ENCODE measurements around the gene ZNF831. TPM values are rescaled to one million over a fixed set of nuclear protein-coding genes. Genes with fewer than 3 reads are reported as not detected.

Gene ZNF831
- 1.0 TPM for total RNA-seq
- long read RNA-seq, partial matches to known transcripts = 0 of 1 reads
- long read RNA-seq, other reads (novel, unspliced or antisense) = 1 of 1 reads

DNA sequence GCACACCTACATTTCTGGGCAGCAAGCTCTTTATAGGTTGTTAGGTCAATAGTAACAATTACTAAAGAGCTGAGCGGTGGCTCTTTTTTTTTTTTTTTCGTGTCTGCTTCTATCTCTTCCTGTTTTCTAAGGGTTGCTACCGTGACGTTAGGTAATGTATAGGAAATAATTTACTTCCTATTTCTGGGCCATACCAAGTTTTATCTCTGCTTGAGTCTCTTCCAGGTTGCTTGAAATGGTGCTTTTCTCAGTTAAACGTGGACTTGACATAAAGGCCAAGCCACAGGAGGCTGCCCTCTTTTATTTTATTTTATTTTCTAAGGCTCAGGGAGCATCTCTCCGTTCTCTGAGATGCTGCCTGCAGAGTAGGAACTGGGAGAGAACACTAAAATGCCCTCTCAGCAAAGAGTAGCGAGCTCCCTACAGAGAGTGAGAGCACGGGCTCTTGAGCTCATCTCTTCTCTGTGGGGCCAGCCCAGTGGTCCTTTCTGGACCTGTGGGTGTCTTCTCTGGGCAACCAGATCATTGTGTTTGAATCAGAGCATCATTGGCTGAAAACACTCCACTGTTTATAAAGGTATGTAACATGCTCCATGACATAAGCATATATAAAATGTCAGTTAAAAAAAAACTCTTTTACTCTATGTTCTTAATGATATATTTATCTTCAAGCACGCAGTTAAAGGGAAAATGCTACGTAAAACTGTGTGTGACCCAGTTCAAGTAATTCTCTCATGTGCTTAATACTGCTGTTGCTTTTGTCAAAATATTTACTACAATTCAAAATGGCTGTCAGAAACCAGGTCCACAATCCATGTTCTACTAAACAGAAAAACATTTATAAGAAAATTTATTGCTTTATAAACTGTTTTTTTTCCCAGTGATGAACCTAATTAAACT lies at the start of gene ZNF831:
ZNF831 (plus strand) TSS at position 191 of the 900 bp plus-strand sequence. CDS start 27,199 bp downstream, outside the sequence.
- intact Hi-C loops (cut with DNase I) = no loop called here
- H3K4me3 ChIP-seq = peak within 1 kb of the TSS; percentile 30
- TF ChIP-seq, protein P1, sequence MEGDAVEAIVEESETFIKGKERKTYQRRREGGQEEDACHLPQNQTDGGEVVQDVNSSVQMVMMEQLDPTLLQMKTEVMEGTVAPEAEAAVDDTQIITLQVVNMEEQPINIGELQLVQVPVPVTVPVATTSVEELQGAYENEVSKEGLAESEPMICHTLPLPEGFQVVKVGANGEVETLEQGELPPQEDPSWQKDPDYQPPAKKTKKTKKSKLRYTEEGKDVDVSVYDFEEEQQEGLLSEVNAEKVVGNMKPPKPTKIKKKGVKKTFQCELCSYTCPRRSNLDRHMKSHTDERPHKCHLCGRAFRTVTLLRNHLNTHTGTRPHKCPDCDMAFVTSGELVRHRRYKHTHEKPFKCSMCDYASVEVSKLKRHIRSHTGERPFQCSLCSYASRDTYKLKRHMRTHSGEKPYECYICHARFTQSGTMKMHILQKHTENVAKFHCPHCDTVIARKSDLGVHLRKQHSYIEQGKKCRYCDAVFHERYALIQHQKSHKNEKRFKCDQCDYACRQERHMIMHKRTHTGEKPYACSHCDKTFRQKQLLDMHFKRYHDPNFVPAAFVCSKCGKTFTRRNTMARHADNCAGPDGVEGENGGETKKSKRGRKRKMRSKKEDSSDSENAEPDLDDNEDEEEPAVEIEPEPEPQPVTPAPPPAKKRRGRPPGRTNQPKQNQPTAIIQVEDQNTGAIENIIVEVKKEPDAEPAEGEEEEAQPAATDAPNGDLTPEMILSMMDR (IDR thresholded peaks at IDR 0.05) = no peak
- no peaks in the 10 kb centered on the region for H3K9me3 ChIP-seq
- no peak for DNase-seq
- peak; percentile 7 to 34 for ATAC-seq
- no peaks in the 10 kb centered on the region for H3K4me1 ChIP-seq
- no peaks in the 10 kb centered on the region for H3K27me3 ChIP-seq (ENCODE audit: low read depth)
- H3K36me3 ChIP-seq = no peaks in the 10 kb centered on the region
- peak within 1 kb of the TSS; percentile 64 for H3K27ac ChIP-seq

DNA sequence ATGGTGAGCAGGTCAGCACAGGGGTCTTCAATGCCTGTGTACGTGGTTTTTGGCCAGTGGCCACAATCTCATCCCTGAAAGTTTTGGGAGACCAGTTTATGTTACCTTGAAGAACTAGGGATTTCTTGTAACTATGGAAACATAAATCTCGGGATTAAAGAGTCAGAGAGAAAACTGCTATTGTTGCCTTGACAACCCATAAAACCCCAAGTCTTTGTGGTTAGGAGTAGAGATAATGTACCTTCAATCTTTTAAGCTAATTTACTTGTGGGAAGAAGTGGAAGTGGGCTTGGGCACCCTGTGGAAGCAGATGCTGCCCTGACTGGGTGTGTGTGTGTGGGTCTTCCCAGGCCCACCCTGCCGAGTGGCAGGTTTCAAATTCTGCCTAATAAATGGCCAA lies 46.1 kb upstream of the ZNF831 start:
- Histone ChIP-seq H3K27ac (no peak overlapping the region), H3K36me3 (no peaks in the 10 kb centered on the region), H3K27me3 (ENCODE audit: low read depth) (peaks cover 3% of the 10 kb centered on the region), H3K4me1 (no peaks in the 10 kb centered on the region), H3K9me3 (no peaks in the 10 kb centered on the region), H3K4me3 (no peak overlapping the region)
- intact Hi-C loops (cut with DNase I) = no loop called here
- DNase-seq = no peak
- TF ChIP-seq, protein P1 (IDR thresholded peaks at IDR 0.05) = no peak
- ATAC-seq = no peak

DNA sequence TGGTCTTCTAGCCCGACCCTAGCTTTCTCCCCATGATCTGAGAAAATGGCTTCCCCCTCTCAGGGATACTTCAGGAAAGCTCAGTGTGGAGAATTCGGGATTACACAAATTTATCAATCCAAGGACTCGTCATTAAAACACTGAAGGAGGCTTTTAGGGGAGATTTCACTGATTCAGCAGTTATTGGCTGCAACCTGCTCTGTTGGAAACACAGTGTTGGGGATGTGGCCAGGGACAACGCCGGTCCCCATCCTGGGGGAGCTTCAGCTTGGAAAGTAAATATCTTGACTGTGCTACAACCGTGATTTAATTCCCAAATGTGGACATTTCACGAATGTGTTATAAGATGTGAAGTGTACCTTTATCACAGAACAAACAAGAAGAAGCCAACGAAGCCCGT lies 44.8 kb upstream of the ZNF831 start:
- DNase-seq (no peak), ATAC-seq (no peak)
- TF ChIP-seq, protein P1 (IDR thresholded peaks at IDR 0.05) = no peak
- Histone ChIP-seq H3K36me3 (no peaks in the 10 kb centered on the region), H3K4me1 (no peaks in the 10 kb centered on the region), H3K27me3 (ENCODE audit: low read depth) (peaks cover 12% of the 10 kb centered on the region), H3K4me3 (no peak overlapping the region), H3K27ac (no peak overlapping the region), H3K9me3 (no peaks in the 10 kb centered on the region)
- intact Hi-C loops (cut with DNase I) = no loop called here

DNA sequence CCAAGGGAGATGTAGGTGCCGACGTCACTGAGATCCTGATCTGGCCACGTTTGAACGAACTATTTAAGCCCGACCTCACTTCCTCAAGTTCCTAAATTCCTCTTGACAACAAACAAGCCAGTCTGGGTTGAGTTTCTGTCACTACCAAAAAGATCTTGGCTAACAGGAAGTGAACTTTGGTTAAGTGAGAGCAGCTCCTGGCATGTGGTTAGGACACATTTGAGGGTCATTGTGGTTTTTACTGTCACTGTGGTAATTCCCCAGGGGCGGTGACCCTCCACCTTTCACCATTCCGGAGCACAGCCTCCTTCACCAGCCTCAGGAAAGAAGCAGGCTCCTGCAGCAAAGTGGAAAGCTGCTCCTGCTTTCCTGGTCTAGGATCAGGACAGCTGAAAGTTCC lies 43.1 kb upstream of the ZNF831 start:
- Histone ChIP-seq H3K4me1 (no peaks in the 10 kb centered on the region), H3K27ac (no peak overlapping the region), H3K36me3 (no peaks in the 10 kb centered on the region), H3K4me3 (no peak overlapping the region), H3K9me3 (no peaks in the 10 kb centered on the region), H3K27me3 (ENCODE audit: low read depth) (peaks cover 12% of the 10 kb centered on the region)
- TF ChIP-seq, protein P1 (IDR thresholded peaks at IDR 0.05) = no peak
- DNase-seq (no peak), ATAC-seq (peak; percentile 36 to 61)
- intact Hi-C loops (cut with DNase I) = no loop called here

DNA sequence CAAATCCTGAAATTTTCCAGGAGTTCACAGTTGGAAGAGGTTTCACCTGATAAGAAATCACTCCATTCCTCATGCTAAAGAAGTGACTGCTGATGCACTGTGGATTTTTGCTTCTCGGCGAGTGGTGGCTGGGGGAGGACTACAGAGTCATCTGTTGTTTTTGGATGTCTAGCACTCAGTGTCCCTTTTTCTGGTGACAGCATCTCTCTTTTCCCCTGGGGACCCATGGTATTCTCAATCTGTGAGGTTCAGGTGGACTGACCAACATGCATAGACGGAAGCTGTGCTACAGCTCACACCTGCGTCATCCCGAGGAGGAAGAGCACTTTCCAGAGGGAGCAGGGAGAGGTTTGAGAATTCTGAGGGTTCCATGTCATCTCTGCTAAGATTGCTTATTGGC lies 42.7 kb upstream of the ZNF831 start:
- ATAC-seq (no peak), DNase-seq (no peak)
- no peaks in the 10 kb centered on the region for H3K36me3 ChIP-seq
- H3K27me3 ChIP-seq (ENCODE audit: low read depth) = peaks cover 12% of the 10 kb centered on the region
- H3K9me3 ChIP-seq = no peaks in the 10 kb centered on the region
- no peaks in the 10 kb centered on the region for H3K4me1 ChIP-seq
- TF ChIP-seq, protein P1 (IDR thresholded peaks at IDR 0.05) = no peak
- H3K27ac ChIP-seq = no peak overlapping the region
- H3K4me3 ChIP-seq = no peak overlapping the region
- intact Hi-C loops (cut with DNase I) = no loop called here
